NCI-H2196 (cell line): ENCODE measurements around the gene PIGQ.

ENCODE experiments used
- DNase-seq: peaks from one replicate; lab custom pipeline; 2025; ENCODE audit not compliant: unreplicated experiment; lab: John Stamatoyannopoulos, UW

Gene PIGQ

GRCh38 chr16:554640-555365, 15.0 kb upstream of the PIGQ start:
- DNase-seq = no peak

GRCh38 chr16:555528-556473, 14.0 kb upstream of the PIGQ start:
- DNase-seq = no peak

GRCh38 chr16:556474-557173, 13.1 kb upstream of the PIGQ start:
- no peak for DNase-seq

- DNase-seq = no peak
These were observed 12.1 kb upstream of the PIGQ start for GRCh38 chr16:557463-558297.

GRCh38 chr16:558298-559020, 11.3 kb upstream of the PIGQ start:
- no peak for DNase-seq

GRCh38 chr16:559021-559380, 10.8 kb upstream of the PIGQ start:
- no peak for DNase-seq

GRCh38 chr16:559411-560203, 10.2 kb upstream of the PIGQ start:
- no peak for DNase-seq

- DNase-seq = no peak
These were observed 9.5 kb upstream of the PIGQ start, which contains the start of gene PRR35 for GRCh38 chr16:560204-560700. Gene PRR35 (plus strand): TSS chr16:560394. CDS start chr16:563295, 2,901 bp downstream.

GRCh38 chr16:560701-561412, 8.9 kb upstream of the PIGQ start:
- no peak for DNase-seq

GRCh38 chr16:561413-561794, 8.4 kb upstream of the PIGQ start:
- no peak for DNase-seq

- no peak for DNase-seq
These were observed 7.5 kb upstream of the PIGQ start for GRCh38 chr16:561957-562938.

GRCh38 chr16:563072-563644, 6.6 kb upstream of the PIGQ start:
- no peak for DNase-seq

- no peak for DNase-seq
These were observed 4.9 kb upstream of the PIGQ start for GRCh38 chr16:564690-565418.

GRCh38 chr16:565419-566330, 4.1 kb upstream of the PIGQ start:
- DNase-seq = no peak
